Type B pancreatic cell (in vitro differentiated cells): ENCODE results near the gene SRRM2. TPM values are rescaled to one million over a fixed set of nuclear protein-coding genes. Genes with fewer than 3 reads are reported as not detected.
A peak's percentile ranks its signal among the peaks of the same experiment; 100 is the strongest.

Experiments used
- DNase-seq: peaks from one replicate; pipeline ENCODE4 v3.0.0; 2021; ENCODE audit warnings: mixed read lengths; ENCODE audit not compliant: unreplicated experiment; ENCODE audit errors: extremely low spot score
- H3K27ac Mint-ChIP-seq: 2 replicates; pipeline ENCODE4 v1.8.0; 2021; ENCODE audit warnings: mild to moderate bottlenecking, mixed read lengths
- H3K27me3 Mint-ChIP-seq: 2 replicates; pipeline ENCODE4 v1.8.0; 2021; ENCODE audit warnings: mixed read lengths
- H3K36me3 Mint-ChIP-seq: 2 replicates; pipeline ENCODE4 v1.8.0; 2021; ENCODE audit warnings: mixed read lengths
- H3K4me1 Mint-ChIP-seq: one replicate; pipeline ENCODE4 v1.8.0; 2021; ENCODE audit warnings: mixed read lengths; ENCODE audit not compliant: unreplicated experiment
- H3K4me3 Mint-ChIP-seq: 2 replicates; pipeline ENCODE4 v1.8.0; 2021; ENCODE audit warnings: mild to moderate bottlenecking, mixed read lengths
- H3K9me3 Mint-ChIP-seq: 2 replicates; pipeline ENCODE4 v1.8.0; 2021; ENCODE audit warnings: mixed read lengths
- CTCF ChIP-seq: fragments of 200-600 bp; sonication (generic); conservative IDR thresholded peaks from 2 replicates; pipeline ENCODE4 v1.5.0; 2021; ENCODE audit warnings: antibody characterized with exemption, mild to moderate bottlenecking
- total RNA-seq: library from RNA; stranded (reverse); gene quantifications from 2 replicates; pipeline ENCODE4 v1.2.1, GENCODE V29; 2021; ENCODE audit warnings: low replicate concordance

Gene SRRM2
- total RNA-seq, 1 donor from 2014 or later: 749 TPM

GRCh38 chr16:2798723-2799204 lies 46.3 kb downstream of the SRRM2 start:
- Mint-ChIP-seq H3K27me3 (peaks cover 22% of the 10 kb centered on the region), H3K4me3 (no peak overlapping the region), H3K4me1 (peaks cover 9% of the 10 kb centered on the region), H3K27ac (no peak overlapping the region), H3K36me3 (no peaks in the 10 kb centered on the region), H3K9me3 (no peaks in the 10 kb centered on the region)
- TF ChIP-seq CTCF: no peak
- DNase-seq: no peak

- H3K36me3 Mint-ChIP-seq: no peaks in the 10 kb centered on the region
- H3K27me3 Mint-ChIP-seq: peaks cover 21% of the 10 kb centered on the region
- no peak for DNase-seq
- H3K27ac Mint-ChIP-seq: peak overlapping the region; percentile 87
- peaks cover 8% of the 10 kb centered on the region for H3K4me1 Mint-ChIP-seq
- H3K9me3 Mint-ChIP-seq: no peaks in the 10 kb centered on the region
- no peak for TF ChIP-seq CTCF
- no peak overlapping the region for H3K4me3 Mint-ChIP-seq
Observed at GRCh38 chr16:2799205-2799858, 46.9 kb downstream of the SRRM2 start.

- Mint-ChIP-seq H3K4me1 (peaks cover 4% of the 10 kb centered on the region), H3K36me3 (no peaks in the 10 kb centered on the region), H3K4me3 (no peak overlapping the region), H3K27ac (peak overlapping the region; percentile 87), H3K27me3 (peaks cover 16% of the 10 kb centered on the region), H3K9me3 (no peaks in the 10 kb centered on the region)
- TF ChIP-seq CTCF: no peak
- DNase-seq: no peak
Observed at GRCh38 chr16:2799859-2800226, 47.4 kb downstream of the SRRM2 start.

- H3K27me3 Mint-ChIP-seq: peaks cover 22% of the 10 kb centered on the region
- no peak overlapping the region for H3K27ac Mint-ChIP-seq
- no peak for TF ChIP-seq CTCF
- no peak overlapping the region for H3K4me3 Mint-ChIP-seq
- no peaks in the 10 kb centered on the region for H3K36me3 Mint-ChIP-seq
- no peaks in the 10 kb centered on the region for H3K4me1 Mint-ChIP-seq
- DNase-seq: no peak
- no peaks in the 10 kb centered on the region for H3K9me3 Mint-ChIP-seq
Observed at GRCh38 chr16:2803545-2804195, 51.2 kb downstream of the SRRM2 start.

- Mint-ChIP-seq H3K4me1 (no peaks in the 10 kb centered on the region), H3K9me3 (no peaks in the 10 kb centered on the region), H3K4me3 (no peak overlapping the region), H3K36me3 (no peaks in the 10 kb centered on the region), H3K27me3 (peaks cover 31% of the 10 kb centered on the region), H3K27ac (no peak overlapping the region)
- TF ChIP-seq CTCF: no peak
- DNase-seq: no peak
Observed at GRCh38 chr16:2804728-2805127, 52.3 kb downstream of the SRRM2 start.
